Mucosa of rectum (tissue), 2 donors: Measurements from ENCODE around the gene LAGE3.

ENCODE experiments used
- H3K27ac ChIP-seq, 2 donors: one replicate each; pipeline ENCODE4 v1.7.0; 2013; ENCODE audit warnings: inconsistent platforms in 2 of 2, low read depth in 2 of 2, low read length in 2 of 2
- H3K27me3 ChIP-seq, 2 donors: one replicate each; pipeline ENCODE4 v1.7.0; 2013; ENCODE audit warnings: low read length in 2 of 2; ENCODE audit not compliant: control insufficient read depth in 2 of 2, insufficient read depth in 2 of 2
- H3K36me3 ChIP-seq, 2 donors: one replicate each; pipeline ENCODE4 v1.7.0; 2013; ENCODE audit warnings: low read length in 2 of 2; ENCODE audit not compliant: control insufficient read depth in 2 of 2, insufficient read depth in 2 of 2
- H3K4me1 ChIP-seq, 2 donors: one replicate each; pipeline ENCODE4 v1.7.0; 2013; ENCODE audit warnings: low read length in 2 of 2, mild to moderate bottlenecking in 1 of 2; ENCODE audit not compliant: control insufficient read depth in 2 of 2, insufficient read depth in 2 of 2
- H3K4me3 ChIP-seq, 2 donors: one replicate each; pipeline ENCODE4 v1.7.0; 2013; ENCODE audit warnings: low read length in 2 of 2
- H3K9ac ChIP-seq, 2 donors: one replicate each; pipeline ENCODE4 v1.7.0; 2013; ENCODE audit warnings: low read length in 2 of 2, low read depth in 1 of 2, mild to moderate bottlenecking in 1 of 2
- H3K9me3 ChIP-seq, 2 donors: one replicate each; pipeline ENCODE4 v1.7.0; 2013; ENCODE audit warnings: low read length in 2 of 2; ENCODE audit not compliant: control insufficient read depth in 2 of 2
- donor health status: healthy.
- donor health status: Normal muscosa, but diverticular disease.

Gene LAGE3

GRCh38 chrX:154458954-154459778 is 19.9 kb downstream of the LAGE3 start:
- peak overlapping the region; percentile 56 to 79 for H3K9ac ChIP-seq

GRCh38 chrX:154458116-154458953 is 20.7 kb downstream of the LAGE3 start, which contains the start of gene PLXNA3:
TSS of gene PLXNA3 (plus strand) at chrX:154458281. CDS start at chrX:154460184, 1,903 bp downstream.
- H3K4me1 ChIP-seq, result peaks cover 5 to 6% of the 10 kb centered on the region in 2 donors
- peak within 1 kb of the TSS; percentile 56 to 79 for H3K9ac ChIP-seq
- H3K27ac ChIP-seq, result peak within 1 kb of the TSS; percentile 38 to 41
- H3K27me3 ChIP-seq, result no peaks in the 10 kb centered on the region
- no peaks in the 10 kb centered on the region for H3K9me3 ChIP-seq
- H3K36me3 ChIP-seq, result peaks cover 0 to 6% of the 10 kb centered on the region in 2 donors
- H3K4me3 ChIP-seq, result peak within 1 kb of the TSS; percentile 59 to 67

More at GRCh38 chrX:154458954-154459778, 19.9 kb downstream of the LAGE3 start:
- Histone ChIP-seq H3K36me3 (peaks cover 0 to 6% of the 10 kb centered on the region in 2 donors), H3K9me3 (no peaks in the 10 kb centered on the region), H3K27ac (peak overlapping the region; percentile 32 to 41), H3K4me1 (peaks cover 5 to 6% of the 10 kb centered on the region in 2 donors), H3K27me3 (no peaks in the 10 kb centered on the region), H3K4me3 (peak overlapping the region; percentile 54 to 67)

- Histone ChIP-seq H3K27me3 (no peaks in the 10 kb centered on the region), H3K27ac (peak overlapping the region in 1 of 2 donors; percentile 38), H3K9me3 (no peaks in the 10 kb centered on the region), H3K4me1 (peaks cover 5 to 6% of the 10 kb centered on the region in 2 donors), H3K9ac (peak overlapping the region; percentile 43 to 47), H3K36me3 (peaks cover 0 to 6% of the 10 kb centered on the region in 2 donors), H3K4me3 (peak overlapping the region; percentile 59 to 61)
These were observed 21.5 kb downstream of the LAGE3 start for GRCh38 chrX:154457491-154458115.

DNA sequence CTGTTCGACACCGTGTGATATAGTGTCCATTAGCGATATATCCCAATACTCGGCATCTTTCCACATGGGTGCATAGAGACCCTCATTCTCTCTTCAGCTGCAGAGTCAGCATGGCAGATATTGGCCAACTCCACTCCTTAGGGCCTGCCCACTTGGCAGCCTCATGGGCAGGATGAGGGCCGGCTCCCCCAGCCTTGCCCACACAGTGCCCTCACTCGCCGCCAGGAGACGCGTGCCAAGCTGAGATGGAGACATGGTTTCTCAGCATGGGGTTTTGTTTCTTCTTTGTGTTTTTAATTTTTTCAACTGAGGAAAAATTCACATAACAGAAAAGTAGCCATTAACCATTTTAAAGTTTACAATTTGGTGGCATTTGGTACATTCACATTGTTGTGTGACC is 26.3 kb downstream of the LAGE3 start:
- Histone ChIP-seq H3K36me3 (peaks cover 5 to 16% of the 10 kb centered on the region in 2 donors), H3K9ac (no peak overlapping the region), H3K9me3 (no peaks in the 10 kb centered on the region), H3K27ac (no peak overlapping the region), H3K4me3 (no peak overlapping the region), H3K4me1 (no peaks in the 10 kb centered on the region), H3K27me3 (no peaks in the 10 kb centered on the region)

- H3K4me1 ChIP-seq, result peaks cover 0 to 2% of the 10 kb centered on the region in 2 donors
- no peaks in the 10 kb centered on the region for H3K9me3 ChIP-seq
- no peak overlapping the region for H3K27ac ChIP-seq
- no peak overlapping the region for H3K9ac ChIP-seq
- peaks cover 9 to 16% of the 10 kb centered on the region in 2 donors for H3K36me3 ChIP-seq
- no peak overlapping the region for H3K4me3 ChIP-seq
- H3K27me3 ChIP-seq, result no peaks in the 10 kb centered on the region
These were observed 28.8 kb downstream of the LAGE3 start for GRCh38 chrX:154450312-154450711.

DNA sequence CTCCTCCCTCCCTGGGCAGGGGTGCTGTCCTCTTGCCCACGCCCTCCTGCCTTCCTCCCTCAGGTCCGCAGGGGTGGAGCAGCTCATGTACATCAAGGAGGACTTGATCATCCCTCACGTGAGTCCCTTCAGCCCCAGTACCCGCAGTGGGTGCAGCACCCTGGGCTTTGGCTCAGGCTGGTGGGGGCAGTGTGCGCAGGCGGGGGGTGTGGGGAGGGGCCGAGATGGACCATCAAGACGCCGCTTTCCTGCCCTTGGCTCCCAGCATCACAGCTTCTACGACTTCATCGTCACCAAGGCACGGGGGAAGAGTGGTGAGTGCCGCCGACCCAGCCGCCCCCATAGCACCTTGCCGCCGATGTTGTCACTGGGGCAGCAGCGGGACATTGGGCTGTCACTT is 29.5 kb downstream of the LAGE3 start:
- Histone ChIP-seq H3K4me3 (no peak overlapping the region), H3K9ac (no peak overlapping the region), H3K27ac (no peak overlapping the region), H3K4me1 (peaks cover 4 to 8% of the 10 kb centered on the region in 2 donors), H3K9me3 (no peaks in the 10 kb centered on the region), H3K27me3 (no peaks in the 10 kb centered on the region), H3K36me3 (peaks cover 9 to 16% of the 10 kb centered on the region in 2 donors)

- Histone ChIP-seq H3K27me3 (no peaks in the 10 kb centered on the region), H3K9me3 (no peaks in the 10 kb centered on the region), H3K4me3 (no peak overlapping the region), H3K27ac (no peak overlapping the region), H3K9ac (no peak overlapping the region), H3K36me3 (peaks cover 9 to 16% of the 10 kb centered on the region in 2 donors), H3K4me1 (peaks cover 7 to 10% of the 10 kb centered on the region in 2 donors)
These were observed 30.6 kb downstream of the LAGE3 start for GRCh38 chrX:154448484-154448883.

DNA sequence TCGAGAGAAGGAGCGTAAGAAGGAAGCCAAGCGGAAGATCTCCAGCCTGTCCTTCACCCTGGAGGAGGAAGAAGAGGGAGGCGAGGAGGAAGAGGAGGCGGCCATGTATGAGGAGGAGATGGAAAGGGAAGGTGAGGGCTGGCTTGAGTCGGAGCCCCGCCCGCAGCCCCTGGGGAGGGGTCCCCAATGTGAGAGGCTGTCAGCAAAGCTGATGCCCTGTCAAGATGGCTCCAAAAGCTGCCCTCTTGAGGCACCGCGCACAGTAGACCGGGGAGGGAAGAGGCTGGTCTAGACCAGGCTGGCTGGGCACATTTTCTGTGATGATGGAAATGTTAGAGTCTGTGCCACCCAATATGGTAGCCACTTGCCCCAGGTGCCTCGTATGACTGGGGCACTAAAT is 32.7 kb downstream of the LAGE3 start:
- H3K9ac ChIP-seq, result no peak overlapping the region
- no peak overlapping the region for H3K4me3 ChIP-seq
- peaks cover 7 to 10% of the 10 kb centered on the region in 2 donors for H3K4me1 ChIP-seq
- no peak overlapping the region for H3K27ac ChIP-seq
- no peaks in the 10 kb centered on the region for H3K9me3 ChIP-seq
- no peaks in the 10 kb centered on the region for H3K27me3 ChIP-seq
- H3K36me3 ChIP-seq, result peaks cover 15 to 22% of the 10 kb centered on the region in 2 donors

- peaks cover 7 to 10% of the 10 kb centered on the region in 2 donors for H3K4me1 ChIP-seq
- no peak overlapping the region for H3K4me3 ChIP-seq
- no peak overlapping the region for H3K9ac ChIP-seq
- H3K27ac ChIP-seq, result no peak overlapping the region
- no peaks in the 10 kb centered on the region for H3K27me3 ChIP-seq
- H3K36me3 ChIP-seq, result peaks cover 16 to 22% of the 10 kb centered on the region in 2 donors
- no peaks in the 10 kb centered on the region for H3K9me3 ChIP-seq
These were observed 33.3 kb downstream of the LAGE3 start for GRCh38 chrX:154445776-154446175.
